ENCODE measurements around the gene SCUBE3. TPM values are rescaled to one million over a fixed set of nuclear protein-coding genes. Genes with fewer than 3 reads are reported as not detected.

The SCUBE3 gene
- total and polyA plus RNA-seq, 9 of the 15 experiments (the other 6 are each of a cell fraction or from before 2014, with no cell fraction given) = 0.01 to 0.11 TPM; not detected in 7

GRCh38 chr6:35240838-35241801 is 27.4 kb downstream of the SCUBE3 start (continued):
- TF ChIP-seq ZFP91 (CRISPR knock-in tag; IDR thresholded peaks at IDR 0.05) (no peak), CC2D1A (IDR thresholded peaks at IDR 0.05) (peak; percentile 68), CAMTA2 (CRISPR knock-in tag; conservative IDR thresholded peaks at IDR 0.05) (no peak), ZEB2 (IDR thresholded peaks at IDR 0.05) (no peak; the same call in 1 of the 2 replicates), FOXK1 (CRISPR knock-in tag; IDR thresholded peaks at IDR 0.05; ENCODE audit: borderline replicate concordance) (no peak), SMAD3 (CRISPR knock-in tag; conservative IDR thresholded peaks at IDR 0.05) (no peak), GABPB1 (CRISPR knock-in tag; IDR thresholded peaks at IDR 0.05) (no peak), POLR2AphosphoS5 (IDR thresholded peaks at IDR 0.05; ENCODE audit: control insufficient read depth, insufficient read depth, low read depth, low read length) (no peak), KDM5B (IDR thresholded peaks at IDR 0.05; ENCODE audit: insufficient replicate concordance, low read depth, low read length) (no peak), ZNF436 (CRISPR knock-in tag; IDR thresholded peaks at IDR 0.05) (no peak), BRD4 (IDR thresholded peaks at IDR 0.05) (no peak), NFE2 (IDR thresholded peaks at IDR 0.05; ENCODE audit: low read depth) (peak; percentile 59; the same call in 1 of the 2 replicates), XRCC4 (IDR thresholded peaks at IDR 0.05; ENCODE audit: extremely low read depth, insufficient read depth, insufficient read length) (no peak), SRSF7 (optimal IDR thresholded peaks at IDR 0.05; ENCODE audit: low read depth, low read length) (no peak), MLX (CRISPR knock-in tag; conservative IDR thresholded peaks at IDR 0.05) (no peak), MTA2 (IDR thresholded peaks at IDR 0.05; ENCODE audit: low read depth) (no peak)
- TF ChIP-seq, protein P1, sequence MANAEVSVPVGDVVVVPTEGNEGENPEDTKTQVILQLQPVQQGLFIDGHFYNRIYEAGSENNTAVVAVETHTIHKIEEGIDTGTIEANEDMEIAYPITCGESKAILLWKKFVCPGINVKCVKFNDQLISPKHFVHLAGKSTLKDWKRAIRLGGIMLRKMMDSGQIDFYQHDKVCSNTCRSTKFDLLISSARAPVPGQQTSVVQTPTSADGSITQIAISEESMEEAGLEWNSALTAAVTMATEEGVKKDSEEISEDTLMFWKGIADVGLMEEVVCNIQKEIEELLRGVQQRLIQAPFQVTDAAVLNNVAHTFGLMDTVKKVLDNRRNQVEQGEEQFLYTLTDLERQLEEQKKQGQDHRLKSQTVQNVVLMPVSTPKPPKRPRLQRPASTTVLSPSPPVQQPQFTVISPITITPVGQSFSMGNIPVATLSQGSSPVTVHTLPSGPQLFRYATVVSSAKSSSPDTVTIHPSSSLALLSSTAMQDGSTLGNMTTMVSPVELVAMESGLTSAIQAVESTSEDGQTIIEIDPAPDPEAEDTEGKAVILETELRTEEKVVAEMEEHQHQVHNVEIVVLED (CRISPR knock-in tag; IDR thresholded peaks at IDR 0.05) = no peak
- TF ChIP-seq, protein P2, sequence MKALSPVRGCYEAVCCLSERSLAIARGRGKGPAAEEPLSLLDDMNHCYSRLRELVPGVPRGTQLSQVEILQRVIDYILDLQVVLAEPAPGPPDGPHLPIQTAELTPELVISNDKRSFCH (CRISPR knock-in tag; IDR thresholded peaks at IDR 0.05) = no peak
- TF ChIP-seq, protein P2 (tag; IDR thresholded peaks at IDR 0.05) = no peak
- TF ChIP-seq, protein P3, sequence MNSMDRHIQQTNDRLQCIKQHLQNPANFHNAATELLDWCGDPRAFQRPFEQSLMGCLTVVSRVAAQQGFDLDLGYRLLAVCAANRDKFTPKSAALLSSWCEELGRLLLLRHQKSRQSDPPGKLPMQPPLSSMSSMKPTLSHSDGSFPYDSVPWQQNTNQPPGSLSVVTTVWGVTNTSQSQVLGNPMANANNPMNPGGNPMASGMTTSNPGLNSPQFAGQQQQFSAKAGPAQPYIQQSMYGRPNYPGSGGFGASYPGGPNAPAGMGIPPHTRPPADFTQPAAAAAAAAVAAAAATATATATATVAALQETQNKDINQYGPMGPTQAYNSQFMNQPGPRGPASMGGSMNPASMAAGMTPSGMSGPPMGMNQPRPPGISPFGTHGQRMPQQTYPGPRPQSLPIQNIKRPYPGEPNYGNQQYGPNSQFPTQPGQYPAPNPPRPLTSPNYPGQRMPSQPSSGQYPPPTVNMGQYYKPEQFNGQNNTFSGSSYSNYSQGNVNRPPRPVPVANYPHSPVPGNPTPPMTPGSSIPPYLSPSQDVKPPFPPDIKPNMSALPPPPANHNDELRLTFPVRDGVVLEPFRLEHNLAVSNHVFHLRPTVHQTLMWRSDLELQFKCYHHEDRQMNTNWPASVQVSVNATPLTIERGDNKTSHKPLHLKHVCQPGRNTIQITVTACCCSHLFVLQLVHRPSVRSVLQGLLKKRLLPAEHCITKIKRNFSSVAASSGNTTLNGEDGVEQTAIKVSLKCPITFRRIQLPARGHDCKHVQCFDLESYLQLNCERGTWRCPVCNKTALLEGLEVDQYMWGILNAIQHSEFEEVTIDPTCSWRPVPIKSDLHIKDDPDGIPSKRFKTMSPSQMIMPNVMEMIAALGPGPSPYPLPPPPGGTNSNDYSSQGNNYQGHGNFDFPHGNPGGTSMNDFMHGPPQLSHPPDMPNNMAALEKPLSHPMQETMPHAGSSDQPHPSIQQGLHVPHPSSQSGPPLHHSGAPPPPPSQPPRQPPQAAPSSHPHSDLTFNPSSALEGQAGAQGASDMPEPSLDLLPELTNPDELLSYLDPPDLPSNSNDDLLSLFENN (IDR thresholded peaks at IDR 0.05; ENCODE audit: low read depth in 2 of 2, low read length in 2 of 2) = no peak
